Activated B cell treated with CpG ODN at 0.5 μM for 24 hours (primary cell): ENCODE measurements around the gene RCC2. TPM values are rescaled to one million over a fixed set of nuclear protein-coding genes. Genes with fewer than 3 reads are reported as not detected.

ENCODE experiments used
- ATAC-seq: fragments of 200-7000 bp; cut with Tn5 transposase; one replicate; pipeline ENCODE4 v1.10.0; 2021; ENCODE audit warnings: low read depth, mild to moderate bottlenecking, moderate library complexity
- CTCF ChIA-PET: fragments of 350-600 bp; sonication (Branson Sonifier 250); formaldehyde crosslinking; loops from one replicate; lab custom pipeline; 2021; ENCODE audit warnings: antibody characterized with exemption; lab: Charles Lee
- POLR2A ChIA-PET: fragments of 350-600 bp; sonication (Branson Sonifier 250); formaldehyde crosslinking; loops from one replicate; lab custom pipeline; 2021; ENCODE audit warnings: antibody characterized with exemption; lab: Charles Lee
- DNase-seq: peaks from one replicate; pipeline ENCODE4 v3.0.0; 2022
- H3K27ac Mint-ChIP-seq: one replicate; pipeline ENCODE4 v1.8.0; 2020; ENCODE audit warnings: mixed read lengths
- H3K27me3 Mint-ChIP-seq: one replicate; pipeline ENCODE4 v1.8.0; 2021; ENCODE audit warnings: mixed read lengths
- H3K36me3 Mint-ChIP-seq: one replicate; pipeline ENCODE4 v1.8.0; 2021; ENCODE audit warnings: low read depth, mixed read lengths
- H3K4me1 Mint-ChIP-seq: one replicate; pipeline ENCODE4 v1.8.0; 2021; ENCODE audit warnings: mixed read lengths
- H3K4me3 Mint-ChIP-seq: one replicate; pipeline ENCODE4 v1.8.0; 2020; ENCODE audit warnings: mild to moderate bottlenecking, mixed read lengths
- H3K9me3 Mint-ChIP-seq: one replicate; pipeline ENCODE4 v1.8.0; 2020; ENCODE audit warnings: mixed read lengths
- CTCF ChIP-seq: fragments of 200-600 bp; IDR thresholded peaks from one replicate; pipeline ENCODE4 v1.8.0; 2022; ENCODE audit warnings: antibody characterized with exemption, mild to moderate bottlenecking
- intact Hi-C: fragments of 100-400 bp; cut with micrococcal nuclease; formaldehyde crosslinking; loops from one replicate; pipeline ENCODE4 v1.15.1; 2024
- total RNA-seq: library from RNA; stranded (reverse); gene quantifications from 2 replicates; pipeline ENCODE4 v1.2.3, GENCODE V29; 2022

Gene RCC2
- total RNA-seq, 1 donor from 2014 or later, result 85.1 TPM

GRCh38 chr1:17372955-17373354, 66.5 kb downstream of the RCC2 start:
- no peak for TF ChIP-seq CTCF
- ChIA-PET CTCF (no interaction called here), POLR2A (no interaction called here)
- peaks cover 4% of the 10 kb centered on the region for H3K27me3 Mint-ChIP-seq
- DNase-seq (no peak), ATAC-seq (no peak)
- H3K27ac Mint-ChIP-seq, result no peak overlapping the region
- intact Hi-C loops, result no loop called here
- H3K4me1 Mint-ChIP-seq, result no peaks in the 10 kb centered on the region
- no peaks in the 10 kb centered on the region for H3K9me3 Mint-ChIP-seq
- H3K4me3 Mint-ChIP-seq, result no peak overlapping the region
- no peaks in the 10 kb centered on the region for H3K36me3 Mint-ChIP-seq

DNA sequence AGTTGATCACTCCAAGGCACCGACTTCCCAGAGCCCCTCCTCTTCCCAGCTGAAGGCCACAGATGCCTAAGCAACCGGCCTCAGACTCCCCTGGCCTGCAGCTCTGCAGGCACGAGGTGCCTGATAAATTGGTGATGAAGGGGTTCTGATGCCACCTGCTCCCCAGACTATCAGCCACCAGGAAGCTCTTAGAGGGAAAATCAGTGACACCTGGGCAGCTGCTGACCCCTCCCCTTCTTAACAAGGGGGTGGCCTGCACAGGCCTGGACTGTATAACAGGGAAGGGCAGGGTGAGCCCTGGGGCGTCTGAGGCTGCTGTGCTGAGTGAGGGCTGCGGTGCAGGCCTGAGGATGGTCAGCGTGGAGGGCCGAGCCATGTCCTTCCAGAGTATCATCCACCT, 67.6 kb downstream of the RCC2 start, which contains the start of gene PADI6:
PADI6 (plus strand) TSS at position 301 of the 400 bp plus-strand sequence; CDS start at position 351, 50 bp downstream.
- ChIA-PET CTCF (no interaction called here), POLR2A (no interaction called here)
- H3K9me3 Mint-ChIP-seq, result no peaks in the 10 kb centered on the region
- no peak within 1 kb of the TSS for H3K27ac Mint-ChIP-seq
- no peaks in the 10 kb centered on the region for H3K4me1 Mint-ChIP-seq
- no peaks in the 10 kb centered on the region for H3K36me3 Mint-ChIP-seq
- H3K27me3 Mint-ChIP-seq, result peaks cover 2% of the 10 kb centered on the region
- ATAC-seq (no peak), DNase-seq (no peak)
- TF ChIP-seq CTCF, result no peak
- intact Hi-C loops, result no loop called here
- no peak within 1 kb of the TSS for H3K4me3 Mint-ChIP-seq

GRCh38 chr1:17370618-17371017, 68.9 kb downstream of the RCC2 start:
- intact Hi-C loops, result no loop called here
- no peak for ATAC-seq
- TF ChIP-seq CTCF, result no peak
- no peak for DNase-seq
- no peaks in the 10 kb centered on the region for H3K36me3 Mint-ChIP-seq
- no peaks in the 10 kb centered on the region for H3K4me1 Mint-ChIP-seq
- no peaks in the 10 kb centered on the region for H3K9me3 Mint-ChIP-seq
- no peak overlapping the region for H3K27ac Mint-ChIP-seq
- H3K27me3 Mint-ChIP-seq, result peaks cover 4% of the 10 kb centered on the region
- POLR2A ChIA-PET, result no interaction called here
- CTCF ChIA-PET, result no interaction called here
- no peak overlapping the region for H3K4me3 Mint-ChIP-seq

DNA sequence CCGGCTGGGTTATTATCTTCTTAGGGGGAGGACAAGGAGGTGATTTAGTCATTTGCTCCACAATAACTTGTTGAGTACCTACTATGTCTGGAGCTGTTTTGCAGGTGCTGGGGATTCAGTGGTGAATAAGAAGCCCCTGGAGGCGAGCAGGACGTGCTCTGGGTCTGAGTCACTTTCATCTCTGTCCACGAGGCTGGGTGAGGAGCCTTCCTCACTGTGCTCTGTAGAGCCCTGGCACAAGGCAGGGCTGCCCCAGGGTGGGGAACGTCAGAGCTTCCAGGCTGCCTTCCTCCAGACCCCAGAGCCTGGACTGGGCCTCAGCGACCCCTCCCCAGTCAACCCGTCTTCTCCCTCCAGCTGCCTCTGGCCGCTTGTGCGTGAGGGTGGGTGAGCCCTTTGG, 70.0 kb downstream of the RCC2 start:
- ChIA-PET POLR2A (no interaction called here), CTCF (no interaction called here)
- TF ChIP-seq CTCF, result no peak
- DNase-seq (no peak), ATAC-seq (no peak)
- Mint-ChIP-seq H3K4me1 (no peaks in the 10 kb centered on the region), H3K27me3 (peaks cover 4% of the 10 kb centered on the region), H3K36me3 (no peaks in the 10 kb centered on the region), H3K4me3 (no peak overlapping the region), H3K27ac (no peak overlapping the region), H3K9me3 (no peaks in the 10 kb centered on the region)
- intact Hi-C loops, result no loop called here

- no peaks in the 10 kb centered on the region for H3K4me1 Mint-ChIP-seq
- POLR2A ChIA-PET, result interaction anchor here (0.7 kb wide), 1 partner anchor 16 kb away, joined by 7 read pairs; no protein-coding TSS in a partner anchor
- no peak for DNase-seq
- H3K9me3 Mint-ChIP-seq, result no peaks in the 10 kb centered on the region
- no peak overlapping the region for H3K4me3 Mint-ChIP-seq
- H3K27me3 Mint-ChIP-seq, result peaks cover 4% of the 10 kb centered on the region
- intact Hi-C loops, result no loop called here
- CTCF ChIA-PET, result no interaction called here
- H3K27ac Mint-ChIP-seq, result no peak overlapping the region
- no peak for TF ChIP-seq CTCF
- no peak for ATAC-seq
- H3K36me3 Mint-ChIP-seq, result no peaks in the 10 kb centered on the region
Observed at GRCh38 chr1:17365293-17365692, 74.2 kb downstream of the RCC2 start.
